Astrocyte (in vitro differentiated cells and primary cell): Measurements from ENCODE around the gene UQCC2. TPM values are rescaled to one million over a fixed set of nuclear protein-coding genes. Genes with fewer than 3 reads are reported as not detected.

Experiments used
- DNase-seq: peaks from one replicate; pipeline ENCODE4 v3.0.0-alpha.2; 2010; ENCODE audit warnings: low read depth
- FAIRE-seq: peaks from 2 replicates; lab custom pipeline; 2011; peaks lifted over from hg19 to GRCh38; lab: Jason Lieb, UNC
- H2AFZ ChIP-seq: 2 replicates; pipeline ENCODE4 v1.6.0; 2012; ENCODE audit warnings: low read depth, low read length, inconsistent platforms
- H3K27ac ChIP-seq: 2 replicates; pipeline ENCODE4 v1.5.1; 2011; ENCODE audit warnings: low read depth, low read length, inconsistent platforms
- H3K27me3 ChIP-seq: 2 replicates; pipeline ENCODE4 v1.6.0; 2011; ENCODE audit warnings: low read length, inconsistent platforms; ENCODE audit not compliant: insufficient read depth
- H3K36me3 ChIP-seq: 2 replicates; pipeline ENCODE4 v1.5.1; 2011; ENCODE audit warnings: low read length, inconsistent platforms; ENCODE audit not compliant: insufficient read depth
- H3K4me1 ChIP-seq: 2 replicates; pipeline ENCODE4 v1.5.1; 2011; ENCODE audit warnings: low read length, inconsistent platforms; ENCODE audit not compliant: insufficient read depth
- H3K4me2 ChIP-seq: 2 replicates; pipeline ENCODE4 v1.6.0; 2012; ENCODE audit warnings: low read length, inconsistent platforms
- H3K4me3 ChIP-seq: 2 replicates; pipeline ENCODE4 v1.5.1; 2011; ENCODE audit warnings: low read depth, mild to moderate bottlenecking, low read length, inconsistent platforms; ENCODE audit not compliant: insufficient read depth
- H3K79me2 ChIP-seq: 2 replicates; pipeline ENCODE4 v1.6.0; 2012; ENCODE audit warnings: mild to moderate bottlenecking, low read length, inconsistent platforms; ENCODE audit not compliant: insufficient read depth
- H3K9ac ChIP-seq: 2 replicates; pipeline ENCODE4 v1.6.0; 2012; ENCODE audit warnings: mild to moderate bottlenecking, low read length, inconsistent platforms
- H3K9me3 ChIP-seq: 2 replicates; pipeline ENCODE4 v1.5.1; 2012; ENCODE audit warnings: low read depth, mild to moderate bottlenecking, low read length, inconsistent platforms; ENCODE audit not compliant: insufficient read depth
- H4K20me1 ChIP-seq: 2 replicates; pipeline ENCODE4 v1.6.0; 2012; ENCODE audit warnings: low read length, inconsistent platforms; ENCODE audit not compliant: insufficient read depth
- H3K27ac Mint-ChIP-seq: one replicate; pipeline ENCODE4 v1.8.0; 2021; ENCODE audit warnings: mild to moderate bottlenecking, mixed read lengths; ENCODE audit not compliant: unreplicated experiment
- H3K27me3 Mint-ChIP-seq: one replicate; pipeline ENCODE4 v1.8.0; 2021; ENCODE audit warnings: low read depth, mixed read lengths; ENCODE audit not compliant: unreplicated experiment
- H3K36me3 Mint-ChIP-seq: one replicate; pipeline ENCODE4 v1.8.0; 2021; ENCODE audit warnings: low read depth, mixed read lengths; ENCODE audit not compliant: unreplicated experiment
- H3K4me1 Mint-ChIP-seq: one replicate; pipeline ENCODE4 v1.8.0; 2021; ENCODE audit warnings: low read depth, mixed read lengths; ENCODE audit not compliant: unreplicated experiment
- H3K4me3 Mint-ChIP-seq: one replicate; pipeline ENCODE4 v1.8.0; 2021; ENCODE audit warnings: mild to moderate bottlenecking, moderate library complexity, mixed read lengths; ENCODE audit not compliant: unreplicated experiment
- H3K9me3 Mint-ChIP-seq: one replicate; pipeline ENCODE4 v1.8.0; 2021; ENCODE audit warnings: mild to moderate bottlenecking, mixed read lengths; ENCODE audit not compliant: unreplicated experiment
- CTCF ChIP-seq: IDR thresholded peaks from 2 replicates; pipeline ENCODE4 v1.5.1; 2011; ENCODE audit warnings: low read depth, mild to moderate bottlenecking, inconsistent platforms, low read length, moderate library complexity; ENCODE audit not compliant: insufficient read depth
- EZH2 ChIP-seq: IDR thresholded peaks from 2 replicates; pipeline ENCODE4 v1.6.1; 2012; ENCODE audit warnings: mild to moderate bottlenecking, low read length, inconsistent platforms; ENCODE audit not compliant: insufficient read depth
- total RNA-seq: library from RNA; stranded (reverse); gene quantifications from 2 replicates; pipeline ENCODE4 v1.2.1, GENCODE V29; 2021

The UQCC2 gene
- total RNA-seq, 1 donor from 2014 or later, result 70.2 TPM

DNA sequence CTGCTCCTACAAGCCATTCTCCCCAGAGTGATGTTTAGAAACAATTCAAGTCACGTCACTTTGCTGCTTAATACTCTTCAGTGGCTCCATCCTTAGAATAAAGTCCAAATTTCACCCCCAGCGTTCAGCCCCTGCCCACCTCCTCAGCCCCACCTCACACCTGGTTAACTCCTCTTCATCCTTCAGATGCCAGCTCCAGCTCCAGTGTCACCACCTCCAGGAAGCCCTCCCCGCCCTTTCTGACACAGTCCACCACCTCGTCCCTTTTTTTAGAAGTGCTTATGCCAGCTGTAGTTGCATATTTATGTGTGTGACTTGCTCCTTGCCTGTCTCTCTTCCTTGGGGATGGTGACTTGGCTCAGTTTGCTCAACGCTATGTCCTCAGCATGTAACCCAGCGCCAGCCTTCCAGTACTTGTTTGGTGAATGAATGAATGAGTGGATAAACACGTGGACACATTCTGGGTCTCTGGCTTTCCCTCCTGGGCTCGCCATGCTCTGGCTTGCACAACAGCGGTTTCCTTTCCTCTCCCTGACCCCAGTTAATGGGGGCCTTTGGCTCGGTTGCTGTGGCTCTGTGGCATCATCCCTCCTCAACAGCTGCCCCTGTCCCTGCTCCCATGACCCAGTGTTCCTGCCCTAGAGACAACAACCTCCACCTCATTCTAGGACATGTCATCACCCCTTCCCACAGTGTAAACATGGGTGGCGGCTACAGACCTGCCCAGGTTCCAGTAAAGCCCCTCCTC lies 38.9 kb upstream of the UQCC2 start:
- H3K9me3 ChIP-seq, result no peaks in the 10 kb centered on the region
- no peak overlapping the region for H2AFZ ChIP-seq
- Mint-ChIP-seq H3K4me3 (no peak overlapping the region), H3K36me3 (no peaks in the 10 kb centered on the region), H3K9me3 (no peaks in the 10 kb centered on the region), H3K27me3 (peaks cover 11% of the 10 kb centered on the region), H3K27ac (peak overlapping the region; percentile 50), H3K4me1 (peaks cover 28% of the 10 kb centered on the region)
- H3K27me3 ChIP-seq, result no peaks in the 10 kb centered on the region
- H3K4me1 ChIP-seq, result peaks cover 12% of the 10 kb centered on the region
- no peaks in the 10 kb centered on the region for H3K36me3 ChIP-seq
- TF ChIP-seq EZH2 (no peak), CTCF (no peak)
- H3K79me2 ChIP-seq, result no peaks in the 10 kb centered on the region
- H3K27ac ChIP-seq, result no peak overlapping the region
- DNase-seq (no peak), FAIRE-seq (no peak)
- no peak overlapping the region for H3K4me2 ChIP-seq
- H3K4me3 ChIP-seq, result no peak overlapping the region
- H4K20me1 ChIP-seq, result no peaks in the 10 kb centered on the region
- no peak overlapping the region for H3K9ac ChIP-seq

GRCh38 chr6:33749401-33749800 lies 37.9 kb upstream of the UQCC2 start:
- H3K4me3 ChIP-seq, result no peak overlapping the region
- Mint-ChIP-seq H3K27ac (no peak overlapping the region), H3K27me3 (peaks cover 11% of the 10 kb centered on the region), H3K36me3 (no peaks in the 10 kb centered on the region), H3K4me3 (no peak overlapping the region), H3K9me3 (no peaks in the 10 kb centered on the region), H3K4me1 (peaks cover 31% of the 10 kb centered on the region)
- H3K4me2 ChIP-seq, result no peak overlapping the region
- no peaks in the 10 kb centered on the region for H3K27me3 ChIP-seq
- FAIRE-seq (no peak), DNase-seq (no peak)
- H3K27ac ChIP-seq, result no peak overlapping the region
- no peak overlapping the region for H2AFZ ChIP-seq
- H3K9ac ChIP-seq, result no peak overlapping the region
- H4K20me1 ChIP-seq, result no peaks in the 10 kb centered on the region
- TF ChIP-seq CTCF, result no peak
- no peak for TF ChIP-seq EZH2
- no peaks in the 10 kb centered on the region for H3K9me3 ChIP-seq
- no peaks in the 10 kb centered on the region for H3K79me2 ChIP-seq
- H3K4me1 ChIP-seq, result peaks cover 12% of the 10 kb centered on the region
- H3K36me3 ChIP-seq, result no peaks in the 10 kb centered on the region

DNA sequence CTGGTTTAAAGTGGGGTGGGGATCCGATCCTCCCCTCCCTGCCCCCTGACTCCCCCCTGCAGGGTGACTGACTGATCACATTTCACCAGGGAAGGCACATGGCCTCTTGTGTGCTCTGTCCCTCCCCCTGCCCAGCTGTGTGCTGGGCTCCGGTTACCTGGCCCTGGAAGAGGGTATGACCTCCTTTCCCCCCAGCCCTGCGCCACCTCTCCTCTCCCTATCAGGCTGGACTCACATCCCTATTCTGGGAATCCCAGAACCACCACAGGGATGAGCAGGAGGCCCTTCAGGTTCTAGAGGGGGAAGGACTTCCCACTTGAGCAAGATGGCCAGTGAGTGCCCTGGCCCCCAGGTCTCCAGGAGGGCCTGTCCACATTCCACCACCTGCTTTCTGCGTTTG lies 37.3 kb upstream of the UQCC2 start:
- H3K79me2 ChIP-seq, result no peaks in the 10 kb centered on the region
- Mint-ChIP-seq H3K36me3 (no peaks in the 10 kb centered on the region), H3K4me3 (no peak overlapping the region), H3K9me3 (no peaks in the 10 kb centered on the region), H3K4me1 (peaks cover 36% of the 10 kb centered on the region), H3K27ac (no peak overlapping the region), H3K27me3 (peaks cover 11% of the 10 kb centered on the region)
- no peak for DNase-seq
- TF ChIP-seq EZH2, result no peak
- no peak for TF ChIP-seq CTCF
- no peaks in the 10 kb centered on the region for H3K27me3 ChIP-seq
- H3K36me3 ChIP-seq, result no peaks in the 10 kb centered on the region
- H3K9me3 ChIP-seq, result no peaks in the 10 kb centered on the region
- no peak overlapping the region for H3K4me3 ChIP-seq
- H4K20me1 ChIP-seq, result no peaks in the 10 kb centered on the region
- H3K4me2 ChIP-seq, result no peak overlapping the region
- no peak for FAIRE-seq
- no peak overlapping the region for H3K27ac ChIP-seq
- no peak overlapping the region for H3K9ac ChIP-seq
- H3K4me1 ChIP-seq, result peaks cover 12% of the 10 kb centered on the region
- H2AFZ ChIP-seq, result no peak overlapping the region
